Measurements from ENCODE around the gene MAGEB17.

Gene MAGEB17

GRCh38 chrX:16208601-16209000, 41.3 kb downstream of the MAGEB17 start:
- DNase-seq (ENCODE audit: low read depth in 1 of 2, low spot score in 1 of 2), result no peak

- no peak for DNase-seq (ENCODE audit: low read depth in 1 of 2, low spot score in 1 of 2)
Observed at GRCh38 chrX:16210061-16210460, 42.8 kb downstream of the MAGEB17 start.

- no peak for DNase-seq (ENCODE audit: low read depth in 1 of 2, low spot score in 1 of 2)
Observed at GRCh38 chrX:16212024-16212423, 44.7 kb downstream of the MAGEB17 start.

GRCh38 chrX:16212436-16212835, 45.2 kb downstream of the MAGEB17 start:
- DNase-seq (ENCODE audit: low read depth in 1 of 2, low spot score in 1 of 2), result no peak

- no peak for DNase-seq (ENCODE audit: low read depth in 1 of 2, low spot score in 1 of 2)
Observed at GRCh38 chrX:16213961-16214360, 46.7 kb downstream of the MAGEB17 start.

GRCh38 chrX:16215660-16216059, 48.4 kb downstream of the MAGEB17 start:
- DNase-seq (ENCODE audit: low read depth in 1 of 2, low spot score in 1 of 2), result no peak
